ENCODE results near the gene SNAP23.
"Not testable (repeated sequence)": the region's sequence is repeated elsewhere in the genome, so short reads cannot be mapped to it uniquely, and the experiment has no call there.

Gene SNAP23

GRCh38 chr15:42498212-42499068 is 3.0 kb downstream of the SNAP23 start:
- DNase-seq: no peak

DNA sequence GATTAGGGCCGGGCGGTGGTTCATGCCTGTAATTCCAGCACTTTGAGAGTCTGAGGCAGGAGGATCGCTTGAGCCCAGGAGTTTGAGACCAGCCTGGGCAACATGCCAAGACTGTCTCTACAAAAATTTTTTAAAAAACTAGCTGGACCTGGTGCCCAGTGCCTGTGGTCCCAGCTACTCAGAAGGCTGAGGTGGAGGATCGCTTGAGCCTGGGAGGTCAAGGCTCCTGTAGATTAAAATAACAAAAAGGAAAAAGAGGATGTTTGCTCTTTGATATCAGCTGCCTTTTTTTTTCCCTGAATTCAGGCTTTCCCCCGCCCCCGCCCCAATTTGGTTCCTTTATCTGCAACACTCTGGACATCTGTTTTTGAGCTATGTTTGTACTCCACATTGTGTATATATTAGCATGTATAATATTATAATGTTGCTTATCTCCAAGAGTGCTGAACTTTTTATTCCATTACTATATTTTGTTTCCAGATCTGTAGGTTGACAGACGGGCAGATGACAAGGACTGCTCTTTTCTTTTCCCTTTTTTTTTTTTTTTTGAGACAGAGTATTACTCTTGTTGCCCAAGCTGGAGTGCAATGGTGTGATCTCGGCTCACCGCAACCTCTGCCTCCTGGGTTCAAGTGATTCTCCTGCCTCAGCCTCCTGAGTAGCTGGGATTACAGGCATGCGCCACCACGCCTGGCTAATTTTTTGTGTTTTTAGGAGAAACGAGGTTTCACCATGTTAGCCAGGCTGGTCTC is 4.6 kb downstream of the SNAP23 start:
- DNase-seq: no peak

DNA sequence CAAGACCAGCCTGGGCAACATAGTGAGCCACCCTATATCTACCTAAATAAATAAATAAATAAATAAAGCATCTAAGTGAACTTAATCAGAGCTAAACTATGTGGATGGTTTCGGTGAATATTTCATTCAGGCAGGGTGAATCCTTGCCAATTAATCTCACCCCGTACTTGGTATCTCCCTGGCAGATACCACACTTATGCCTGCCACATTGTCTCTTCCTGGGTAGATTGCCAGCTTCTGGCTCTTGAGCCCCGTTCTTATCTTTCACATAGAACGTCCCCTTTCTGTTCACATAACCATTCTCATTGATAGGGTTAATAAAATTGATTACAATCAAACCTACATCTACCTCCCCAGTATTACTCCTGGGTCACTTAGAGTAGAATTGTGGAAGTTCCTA is 7.0 kb downstream of the SNAP23 start:
- DNase-seq: no peak

DNA sequence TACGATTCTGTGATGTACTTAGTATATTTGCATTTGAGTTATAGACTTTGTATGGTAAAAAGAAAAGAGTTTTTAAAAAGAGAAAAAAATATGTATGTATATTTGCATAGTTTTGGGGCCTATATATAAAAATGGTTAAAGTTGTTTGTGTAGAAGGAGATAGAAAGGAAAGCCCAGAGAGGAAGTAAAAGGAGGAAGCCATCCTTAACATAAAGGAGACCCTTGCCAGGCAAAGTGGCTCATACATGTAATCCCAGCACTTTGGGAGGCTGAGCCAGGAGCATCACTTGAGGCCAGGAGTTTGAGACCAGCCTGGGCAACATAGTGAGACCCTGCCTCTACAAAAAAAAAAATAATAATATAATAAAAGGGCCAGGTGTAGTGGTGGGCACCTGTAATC is 8.4 kb downstream of the SNAP23 start:
- no peak for DNase-seq

DNA sequence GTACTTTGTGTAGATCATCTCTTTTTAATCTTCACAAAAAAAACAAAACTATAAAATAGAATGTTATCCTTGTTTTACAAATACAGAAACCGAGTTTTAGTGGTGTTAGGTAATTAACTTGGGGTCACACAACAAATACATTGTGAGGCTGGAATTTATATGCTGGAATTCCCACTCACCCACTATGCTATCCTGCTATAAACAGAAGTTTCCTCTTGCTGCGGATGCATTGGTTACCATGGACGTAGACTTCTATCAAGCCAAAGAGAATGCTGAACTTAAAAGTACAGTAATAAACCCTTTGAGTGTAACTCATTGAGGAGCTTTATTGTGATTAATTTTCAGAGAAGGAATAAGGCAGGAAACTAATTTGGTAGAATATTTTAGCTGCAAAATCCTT is 9.2 kb downstream of the SNAP23 start:
- DNase-seq: no peak

DNA sequence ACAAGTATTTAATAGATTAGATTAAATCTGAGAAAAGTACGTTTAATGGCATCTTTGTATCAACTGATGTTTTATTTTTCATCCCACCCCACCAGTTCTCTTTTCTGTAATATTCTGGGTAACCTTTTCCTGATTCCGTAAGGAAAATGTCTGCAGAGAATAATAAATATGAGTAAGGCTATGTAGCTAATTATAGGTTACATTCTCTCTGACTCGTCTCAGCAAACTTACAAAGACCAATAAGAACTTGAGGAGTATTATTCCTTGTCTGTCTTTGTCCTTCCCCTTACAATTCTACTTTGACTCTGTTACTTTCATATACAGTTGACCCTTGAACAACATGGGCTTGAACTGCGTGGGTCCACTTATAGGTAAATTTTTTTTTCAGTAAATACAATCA is 12.1 kb downstream of the SNAP23 start:
- no peak for DNase-seq

- DNase-seq: no peak
These were observed 12.8 kb downstream of the SNAP23 start for GRCh38 chr15:42508263-42508690.

- DNase-seq: no peak
These were observed 15.0 kb downstream of the SNAP23 start for GRCh38 chr15:42510258-42511006.

DNA sequence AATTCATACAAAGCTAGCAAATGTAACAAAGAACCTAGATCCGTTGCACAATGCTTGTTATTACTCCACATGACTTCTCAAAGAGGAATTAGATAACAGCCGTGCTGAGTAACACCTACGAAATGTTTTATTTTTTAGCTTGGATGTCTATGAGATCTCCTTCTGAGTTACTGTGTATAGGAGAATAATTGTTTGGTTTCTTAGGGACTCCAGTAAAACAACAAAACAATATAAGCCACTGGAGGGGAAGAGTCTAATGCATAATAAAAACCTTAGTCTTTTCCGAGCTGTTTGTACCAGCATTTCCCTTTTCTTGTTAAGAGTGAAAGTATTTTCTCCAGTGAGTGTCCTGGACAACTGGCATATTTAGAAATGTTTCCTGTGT is 15.6 kb downstream of the SNAP23 start:
- DNase-seq: no peak

- DNase-seq: no peak
These were observed 27.9 kb downstream of the SNAP23 start for GRCh38 chr15:42523331-42523730.

DNA sequence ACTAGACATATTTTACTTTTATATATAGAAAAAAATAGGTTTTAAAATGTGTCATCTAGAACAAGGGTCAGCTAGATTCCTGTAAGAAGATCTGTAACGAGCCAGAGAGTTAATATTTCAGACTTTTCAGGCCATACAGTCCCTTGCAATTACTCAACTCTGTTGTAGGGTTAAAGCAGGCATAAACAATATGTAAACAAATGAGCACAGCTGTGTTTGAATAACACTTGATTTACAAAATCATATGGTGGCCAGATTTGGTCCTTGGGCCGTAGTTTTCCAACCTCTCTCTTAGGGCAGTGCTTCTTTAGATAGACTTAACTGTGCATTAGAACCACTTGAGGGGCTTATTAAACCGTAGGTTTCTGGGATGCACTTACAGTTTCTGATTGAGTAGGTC is 33.5 kb downstream of the SNAP23 start:
- no peak for DNase-seq

- no peak for DNase-seq
These were observed 37.8 kb downstream of the SNAP23 start for GRCh38 chr15:42533246-42533645.

- no peak for DNase-seq
These were observed 49.6 kb downstream of the SNAP23 start for GRCh38 chr15:42544853-42545629.

- DNase-seq: no peak
These were observed 52.4 kb downstream of the SNAP23 start for GRCh38 chr15:42547918-42548248.

GRCh38 chr15:42548249-42549031 is 53.0 kb downstream of the SNAP23 start, which contains the start of the genes HAUS2 and LRRC57:
TSS of gene HAUS2 (plus strand) at chr15:42548838. CDS start at chr15:42548873, 35 bp downstream.
TSS of gene LRRC57 (minus strand) at chr15:42548793. CDS start at chr15:42548434, 359 bp downstream.
- DNase-seq: peak; percentile 58

DNA sequence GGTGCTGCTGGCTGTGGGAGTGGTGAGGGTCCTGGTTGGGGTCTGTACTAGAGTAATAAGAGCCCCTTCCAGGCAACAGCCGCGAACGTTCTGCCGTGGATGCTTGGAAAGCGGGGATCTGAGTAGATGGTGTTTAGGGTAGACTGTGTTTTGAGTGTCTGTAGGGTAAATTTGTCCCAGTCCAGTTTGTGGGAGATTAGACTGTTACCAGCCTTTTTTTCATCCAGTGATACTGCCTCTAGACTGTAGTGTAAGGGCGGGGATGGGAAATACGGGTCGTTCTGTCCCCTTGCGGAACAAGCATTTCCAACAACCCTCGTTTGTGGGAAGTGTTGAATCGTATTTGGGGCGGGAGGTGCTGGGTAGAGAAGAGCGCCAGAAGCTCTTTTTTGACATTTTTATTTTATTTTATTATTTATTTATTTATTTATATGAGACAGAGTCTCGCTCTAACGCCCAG is 53.6 kb downstream of the SNAP23 start:
- DNase-seq: no peak

DNA sequence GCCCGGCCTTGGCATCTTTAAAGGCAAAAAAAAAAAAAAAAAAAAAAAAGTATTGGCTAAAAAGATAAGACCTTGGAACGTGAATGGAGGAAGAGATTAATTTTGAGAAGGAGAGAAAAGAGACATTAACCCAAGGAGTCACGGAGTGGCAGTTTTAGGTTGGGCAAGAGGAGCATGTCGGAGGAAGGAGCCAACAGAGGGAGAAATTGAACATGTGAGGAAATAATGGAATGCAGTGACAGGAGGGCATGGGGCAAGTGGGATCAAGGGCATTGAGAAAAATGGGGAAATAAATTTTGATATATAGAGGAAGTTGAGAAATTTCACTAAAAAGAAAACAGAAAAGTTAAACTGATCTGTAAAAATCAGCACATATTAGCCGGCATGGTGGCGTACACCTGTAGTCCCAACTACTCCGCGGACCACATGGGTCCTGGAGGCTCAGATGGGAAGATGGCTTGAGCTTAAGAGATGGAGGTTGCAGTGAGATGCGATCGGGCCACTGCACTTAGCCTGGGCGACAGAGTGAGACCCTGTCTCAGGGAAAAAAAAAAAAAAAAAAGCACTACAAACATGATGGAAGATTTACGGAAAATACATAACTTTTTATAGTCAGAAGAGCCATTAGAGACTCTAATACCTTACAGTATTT is 54.4 kb downstream of the SNAP23 start:
- DNase-seq: no peak

GRCh38 chr15:42553554-42553953 is 58.1 kb downstream of the SNAP23 start:
- DNase-seq: no peak

- DNase-seq: not testable (repeated sequence)
These were observed 61.2 kb downstream of the SNAP23 start for GRCh38 chr15:42556550-42557207.

GRCh38 chr15:42558739-42559138 is 63.3 kb downstream of the SNAP23 start:
- no peak for DNase-seq

Data from NCI-H2107 (cell line).